Heart left ventricle (tissue), 16 donors: ENCODE measurements around the gene BAIAP2L2. TPM values are rescaled to one million over a fixed set of nuclear protein-coding genes. Genes with fewer than 3 reads are reported as not detected.
A peak's percentile ranks its signal among the peaks of the same experiment; 100 is the strongest.

Experiments
- ATAC-seq, 4 donors: fragments of 200-7000 bp; cut with Tn5 transposase; one replicate each; pipeline ENCODE4 v1.9.1; 2020 to 2022; ENCODE audit warnings: moderate library complexity in 4 of 4, mild to moderate bottlenecking in 3 of 4, moderate number of reproducible peaks in 1 of 4
- DNase-seq, 5 donors: peaks; one replicate each; pipeline ENCODE4 v3.0.0-alpha.2; 2020
- H3K27ac ChIP-seq, 12 donors: fragments of 200-600 bp; sonication (generic) in 4 of 12; one replicate each; pipeline versions ENCODE4 v1.5.0 to v1.8.0; 2016 to 2022; ENCODE audit warnings: mild to moderate bottlenecking in 2 of 12
- H3K27me3 ChIP-seq, 9 donors: fragments of 200-600 bp; sonication (generic) in 2 of 9; one replicate each; pipeline versions ENCODE4 v1.5.1 to v1.8.0; 2016 to 2022; ENCODE audit warnings: mild to moderate bottlenecking in 3 of 9
- H3K36me3 ChIP-seq, 9 donors: fragments of 200-600 bp; sonication (generic) in 2 of 9; one replicate each; pipeline versions ENCODE4 v1.5.0 to v1.8.0; 2018 to 2022; ENCODE audit warnings: mild to moderate bottlenecking in 2 of 9
- H3K4me1 ChIP-seq, 12 donors: fragments of 200-600 bp; sonication (generic) in 4 of 12; one replicate each; pipeline versions ENCODE4 v1.5.0 to v1.8.0; 2016 to 2022; ENCODE audit warnings: mild to moderate bottlenecking in 3 of 12
- H3K4me3 ChIP-seq, 12 donors: fragments of 200-600 bp; sonication (generic) in 4 of 12; one replicate each; pipeline versions ENCODE4 v1.5.0 to v1.8.0; 2017 to 2022; ENCODE audit warnings: mild to moderate bottlenecking in 9 of 12, moderate library complexity in 4 of 12
- H3K9me3 ChIP-seq, 12 donors: fragments of 200-600 bp; sonication (generic) in 4 of 12; one replicate each; pipeline versions ENCODE4 v1.5.0 to v1.8.0; 2016 to 2022; ENCODE audit warnings: mild to moderate bottlenecking in 1 of 12
- POLR2A ChIP-seq, 2 donors: fragments of 450-650 bp; IDR thresholded peaks; one replicate each; pipeline ENCODE4 v1.6.1; 2017; ENCODE audit warnings: antibody characterized with exemption in 2 of 2, mild to moderate bottlenecking in 2 of 2, moderate library complexity in 2 of 2
- WGBS, 4 donors: extraction: QIAGEN DNeasy Blood & Tissue Kit in 2 of 4; methylation state at CpG; one replicate each; pipeline versions ENCODE4 v1.1.5 to v1.1.7; 2013 to 2018; 5-methylcytosine and 5-hydroxymethylcytosine counted together
- intact Hi-C, 10 donors: fragments of 100-400 bp; cut with DNase I; formaldehyde crosslinking; loops; one replicate each; pipeline versions ENCODE4 v1.11.1 to v1.14.2; 2022
- polyA plus RNA-seq, 2 donors: library from polyadenylated mRNA; stranded (reverse); fragments of 200-250 nt; gene quantifications; one replicate each; pipeline ENCODE4 v1.2.3, GENCODE V29; 2013
- total RNA-seq, 9 donors: library from RNA; depleted of rRNA in 2 of 9; stranded (reverse); fragments of >200 nt in 2 of 9; fragmentation: NEBNext Ultra II Directional in 3 of 9; extraction: Animal tissue kit (Norgen Biotek cat#: 25700) in 3 of 9; gene quantifications; one replicate each; pipeline versions ENCODE4 v1.1.0 to v1.2.4, GENCODE V29; 2016 to 2023
- TF ChIP-seq, protein P1 (sequence below), 12 donors: fragments of 200-600 bp; sonication (generic) in 4 of 12; IDR thresholded peaks; one replicate each; pipeline versions ENCODE4 v1.5.0 to v1.8.0; 2018 to 2022; ENCODE audit warnings: antibody characterized with exemption in 12 of 12, mild to moderate bottlenecking in 5 of 12
- donor health status: ischemic (EF 13 %, LVEDD 7.1; RV severe dilation, severe dysfunction).
- donor health status: healthy with polysubstance abuse.
- donor health status: DM: no; HTN: yes; CAD: no.
- donor health status: DM: no; HTN: no; CAD: no.
- donor health status: ischemic (EF 25% LVEDD 6.9; RV normal size, moderate dysfunction).
- donor health status: ischemic (EF 25% LVEDD 5.7; RV mildly dilated, moderate dysfunction).
- donor health status: healthy.
- donor health status: DM: yes; HTN: yes; CAD: no.
- donor health status: ischemic (EF 35%, LVEDD 5.7; RV mildly dilated, moderate dysfunction).
- donor health status: nonischemic (EF 11% LVEDD 7.7; RV severe dilation, severe dysfunction).
- donor health status: DM: yes; HTN: yes; CAD: no.
- donor health status: PGD.
- donor health status: ischemic (EF 29% LVEDD 5.4; RV normal size, mild dysfunction).
- donor health status: nonischemic (EF 23%, LVEDD 6.1; RV moderate dilation, normal function).

Gene BAIAP2L2
- total and polyA plus RNA-seq, 11 donors, result 0.09 to 0.30 (median 0.22) TPM; not detected in 1

GRCh38 chr22:38133331-38133730 lies 22.8 kb upstream of the BAIAP2L2 start:
- TF ChIP-seq, protein P1, sequence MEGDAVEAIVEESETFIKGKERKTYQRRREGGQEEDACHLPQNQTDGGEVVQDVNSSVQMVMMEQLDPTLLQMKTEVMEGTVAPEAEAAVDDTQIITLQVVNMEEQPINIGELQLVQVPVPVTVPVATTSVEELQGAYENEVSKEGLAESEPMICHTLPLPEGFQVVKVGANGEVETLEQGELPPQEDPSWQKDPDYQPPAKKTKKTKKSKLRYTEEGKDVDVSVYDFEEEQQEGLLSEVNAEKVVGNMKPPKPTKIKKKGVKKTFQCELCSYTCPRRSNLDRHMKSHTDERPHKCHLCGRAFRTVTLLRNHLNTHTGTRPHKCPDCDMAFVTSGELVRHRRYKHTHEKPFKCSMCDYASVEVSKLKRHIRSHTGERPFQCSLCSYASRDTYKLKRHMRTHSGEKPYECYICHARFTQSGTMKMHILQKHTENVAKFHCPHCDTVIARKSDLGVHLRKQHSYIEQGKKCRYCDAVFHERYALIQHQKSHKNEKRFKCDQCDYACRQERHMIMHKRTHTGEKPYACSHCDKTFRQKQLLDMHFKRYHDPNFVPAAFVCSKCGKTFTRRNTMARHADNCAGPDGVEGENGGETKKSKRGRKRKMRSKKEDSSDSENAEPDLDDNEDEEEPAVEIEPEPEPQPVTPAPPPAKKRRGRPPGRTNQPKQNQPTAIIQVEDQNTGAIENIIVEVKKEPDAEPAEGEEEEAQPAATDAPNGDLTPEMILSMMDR (IDR thresholded peaks at IDR 0.05), result no peak
- TF ChIP-seq POLR2A (IDR thresholded peaks at IDR 0.05), result no peak
- Histone ChIP-seq H3K9me3 (no peaks in the 10 kb centered on the region), H3K27me3 (no peaks in the 10 kb centered on the region), H3K4me3 (no peak overlapping the region), H3K4me1 (peaks cover 0 to 14% (median 2%) of the 10 kb centered on the region in 12 donors), H3K27ac (no peak overlapping the region), H3K36me3 (peaks cover 0 to 58% (median 7%) of the 10 kb centered on the region in 9 donors)
- ATAC-seq (no peak), DNase-seq (no peak)
- intact Hi-C loops, result no loop called here
- 93 to 100% (median 98%) methylated on average over 1 to 4 of the region's 4 CpGs for WGBS, 4 donors

DNA sequence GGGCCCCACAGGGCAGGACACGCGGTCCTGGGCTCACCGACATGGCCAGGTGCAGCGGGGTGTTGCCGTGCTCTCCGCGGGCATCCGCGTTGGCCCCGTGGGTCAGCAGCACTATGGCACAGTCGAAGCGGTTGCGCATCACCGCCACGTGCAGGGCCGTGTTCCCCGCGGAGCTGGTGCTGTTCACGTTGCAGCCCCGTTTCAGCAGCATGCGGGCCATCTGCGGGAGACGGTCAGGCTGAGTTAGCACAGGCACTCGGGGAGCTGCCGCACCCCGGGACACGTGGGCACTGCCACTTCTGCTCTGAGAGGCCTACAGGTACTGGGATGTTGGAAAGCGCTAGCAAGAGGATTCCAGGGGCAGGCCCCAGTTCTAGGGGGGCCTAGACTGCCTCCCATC lies 22.3 kb upstream of the BAIAP2L2 start:
- DNase-seq (no peak), ATAC-seq (no peak)
- Histone ChIP-seq H3K36me3 (peaks cover 0 to 56% (median 7%) of the 10 kb centered on the region in 9 donors), H3K27me3 (no peaks in the 10 kb centered on the region), H3K4me3 (no peak overlapping the region), H3K27ac (no peak overlapping the region), H3K4me1 (peaks cover 0 to 14% (median 2%) of the 10 kb centered on the region in 12 donors), H3K9me3 (no peaks in the 10 kb centered on the region)
- no peak for TF ChIP-seq POLR2A (IDR thresholded peaks at IDR 0.05)
- TF ChIP-seq, protein P1 (IDR thresholded peaks at IDR 0.05), result no peak
- 92 to 98% (median 97%) methylated on average over 13 to 28 of the region's 28 CpGs for WGBS, 4 donors
- intact Hi-C loops, result no loop called here

- H3K4me3 ChIP-seq, result no peak overlapping the region
- no peaks in the 10 kb centered on the region for H3K27me3 ChIP-seq
- H3K9me3 ChIP-seq, result no peaks in the 10 kb centered on the region
- peak overlapping the region in 1 of 12 donors; percentile 48 for H3K27ac ChIP-seq
- intact Hi-C loops, result no loop called here
- TF ChIP-seq, protein P1 (IDR thresholded peaks at IDR 0.05), result no peak
- TF ChIP-seq POLR2A (IDR thresholded peaks at IDR 0.05), result no peak
- ATAC-seq (no peak), DNase-seq (no peak)
- peaks cover 0 to 55% (median 7%) of the 10 kb centered on the region in 9 donors for H3K36me3 ChIP-seq
- peaks cover 0 to 14% (median 2%) of the 10 kb centered on the region in 12 donors for H3K4me1 ChIP-seq
- 89 to 93% (median 92%) methylated on average over 7 of the region's 7 CpGs for WGBS, 4 donors
Observed at GRCh38 chr22:38132136-38132535, 21.7 kb upstream of the BAIAP2L2 start.

GRCh38 chr22:38131399-38131798 lies 20.9 kb upstream of the BAIAP2L2 start:
- no peak for TF ChIP-seq POLR2A (IDR thresholded peaks at IDR 0.05)
- TF ChIP-seq, protein P1 (IDR thresholded peaks at IDR 0.05), result no peak
- Histone ChIP-seq H3K36me3 (peaks cover 0 to 55% (median 7%) of the 10 kb centered on the region in 9 donors), H3K27ac (peak overlapping the region in 2 of 12 donors; percentile 39 to 68), H3K4me3 (no peak overlapping the region), H3K9me3 (no peaks in the 10 kb centered on the region), H3K4me1 (peaks cover 0 to 14% (median 2%) of the 10 kb centered on the region in 12 donors), H3K27me3 (no peaks in the 10 kb centered on the region)
- intact Hi-C loops, result no loop called here
- ATAC-seq (peak in 1 of 4 donors; percentile 41), DNase-seq (no peak)
- 49 to 62% (median 53%) methylated on average over 2 of the region's 2 CpGs for WGBS, 4 donors
